HCT116 (cell line): ENCODE results near the gene ZSCAN26. TPM values are rescaled to one million over a fixed set of nuclear protein-coding genes. Genes with fewer than 3 reads are reported as not detected.

Source experiments
- ATAC-seq: fragments of 200-7000 bp; cut with Tn5 transposase; 2 replicates; pipeline ENCODE4 v1.9.1; 2020; ENCODE audit warnings: mild to moderate bottlenecking, moderate library complexity
- BruUV-seq: library from RNA; stranded (reverse); fragments of 400-500 nt; replicated peaks from 2 replicates; lab custom pipeline; 2021; lab: Mats Ljungman, UMichigan
- CTCF ChIA-PET: fragments of 300-600 bp; sonication (Branson Sonifier 250); formaldehyde crosslinking; loops from one replicate; lab custom pipeline; 2021; ENCODE audit warnings: antibody characterized with exemption; lab: Charles Lee
- POLR2A ChIA-PET: fragments of 300-600, 350-600 bp; sonication (Branson Sonifier 250); formaldehyde crosslinking; loops from one replicate; lab custom pipeline; 2021; ENCODE audit warnings: antibody characterized with exemption; lab: Charles Lee
- RAD21 ChIA-PET, 2 experiments: fragments of 300-600 bp; sonication (Branson Sonifier 250); formaldehyde crosslinking; loops; one replicate each; lab custom pipeline; 2023; ENCODE audit warnings: low total read pairs in 2 of 2; ENCODE audit not compliant: uncharacterized antibody in 2 of 2, unreplicated experiment in 2 of 2, low non-redundant PET in 1 of 2; lab: Charles Lee
- DNase-seq: peaks from one replicate; pipeline ENCODE4 v3.0.0-alpha.2; 2010; ENCODE audit warnings: low read depth, low spot score
- H2AFZ ChIP-seq: fragments of 200-600 bp; shearing (Covaris generic), sonication (generic); 2 replicates; pipeline ENCODE4 v1.6.1; 2017; ENCODE audit warnings: low read depth, mixed run types, mixed read lengths, antibody characterized with exemption, low read length; ENCODE audit not compliant: poor library complexity, severe bottlenecking
- H3K27ac ChIP-seq: 2 replicates; pipeline ENCODE4 v1.5.1; 2012; ENCODE audit warnings: low read depth, low read length
- H3K27me3 ChIP-seq: fragments of 200-600 bp; sonication (generic); 2 replicates; pipeline ENCODE4 v1.6.1; 2016; ENCODE audit warnings: mixed run types, low read length, mixed read lengths; ENCODE audit not compliant: insufficient read depth
- H3K36me3 ChIP-seq, 2 experiments: fragments of 200-500 bp in 1 of 2; fragments of 200-600 bp in 1 of 2; sonication (Bioruptor generic) in 1 of 2; sonication (generic) in 1 of 2; 2 replicates each; pipeline versions ENCODE4 v1.5.1 to v1.6.1; 2014 to 2016; ENCODE audit warnings: low read length in 2 of 2, inconsistent platforms in 1 of 2, mixed read lengths in 1 of 2, mixed run types in 1 of 2; ENCODE audit not compliant: insufficient read depth in 2 of 2, control insufficient read depth in 1 of 2
- H3K4me1 ChIP-seq, 2 experiments: fragments of 200-600 bp in 1 of 2; sonication (generic) in 1 of 2; 2 replicates each; pipeline versions ENCODE4 v1.5.1 to v1.6.1; 2012 to 2017; ENCODE audit warnings: low read length in 2 of 2, inconsistent platforms in 1 of 2, mild to moderate bottlenecking in 1 of 2, mixed read lengths in 1 of 2, mixed run types in 1 of 2, moderate library complexity in 1 of 2; ENCODE audit not compliant: insufficient read depth in 2 of 2, control insufficient read depth in 1 of 2
- H3K4me2 ChIP-seq: fragments of 200-600 bp; sonication (generic); 2 replicates; pipeline ENCODE4 v1.6.1; 2017; ENCODE audit warnings: mixed run types, low read length, mixed read lengths
- H3K4me3 ChIP-seq, 2 experiments: fragments of 200-600 bp in 1 of 2; sonication (generic) in 1 of 2; replicated peaks in 1 of 2; 2 replicates each; pipeline ENCODE4 v1.5.1; 2011 to 2016; ENCODE audit warnings: low read length in 2 of 2, control low read depth in 1 of 2, low read depth in 1 of 2, mild to moderate bottlenecking in 1 of 2, mixed read lengths in 1 of 2, mixed run types in 1 of 2
- H3K79me2 ChIP-seq: fragments of 200-600 bp; sonication (generic); 2 replicates; pipeline ENCODE4 v1.6.1; 2017; ENCODE audit warnings: mild to moderate bottlenecking, mixed run types, low read length, moderate library complexity, mixed read lengths; ENCODE audit not compliant: insufficient read depth
- H3K9ac ChIP-seq: fragments of 200-600 bp; sonication (generic); 2 replicates; pipeline ENCODE4 v1.6.1; 2016; ENCODE audit warnings: low read length, mixed read lengths
- H3K9me2 ChIP-seq: fragments of 200-600 bp; sonication (generic), shearing (Covaris generic); 2 replicates; pipeline ENCODE4 v1.6.1; 2017; ENCODE audit warnings: mixed run types, mild to moderate bottlenecking, moderate library complexity; ENCODE audit not compliant: insufficient read depth
- H3K9me3 ChIP-seq, 2 experiments: fragments of 200-500 bp in 1 of 2; fragments of 200-600 bp in 1 of 2; sonication (Bioruptor generic) in 1 of 2; sonication (generic) in 1 of 2; 2 replicates each; pipeline ENCODE4 v1.6.1; 2014 to 2017; ENCODE audit warnings: low read length in 2 of 2, mixed read lengths in 2 of 2, inconsistent platforms in 1 of 2, low read depth in 1 of 2, mild to moderate bottlenecking in 1 of 2, mixed run types in 1 of 2, moderate library complexity in 1 of 2; ENCODE audit not compliant: control insufficient read depth in 1 of 2, insufficient read depth in 1 of 2
- H4K20me1 ChIP-seq: fragments of 200-600 bp; sonication (generic), shearing (Covaris generic); 2 replicates; pipeline ENCODE4 v1.6.1; 2017; ENCODE audit warnings: mixed run types, mild to moderate bottlenecking, moderate library complexity; ENCODE audit not compliant: insufficient read depth
- CBX3 ChIP-seq: IDR thresholded peaks from 2 replicates; pipeline ENCODE4 v1.6.1; 2012; ENCODE audit warnings: low read depth
- CEBPB ChIP-seq: IDR thresholded peaks from 2 replicates; pipeline ENCODE4 v1.6.1; 2012; ENCODE audit warnings: low read depth
- CTCF ChIP-seq, 3 experiments: fragments of 200-600 bp in 1 of 3; sonication (generic) in 1 of 3; IDR thresholded peaks in 2 of 3; conservative IDR thresholded peaks in 1 of 3; 2 replicates each; pipeline ENCODE4 v1.5.1; 2012 to 2017; ENCODE audit warnings: low read depth in 2 of 3, low read length in 2 of 3, antibody characterized with exemption in 1 of 3, borderline replicate concordance in 1 of 3, control low read depth in 1 of 3, mild to moderate bottlenecking in 1 of 3, mixed read lengths in 1 of 3, mixed run types in 1 of 3, moderate library complexity in 1 of 3; ENCODE audit not compliant: insufficient read depth in 1 of 3
- MAX ChIP-seq: IDR thresholded peaks from 2 replicates; pipeline ENCODE4 v1.6.1; 2012
- RAD21 ChIP-seq: IDR thresholded peaks from 2 replicates; pipeline ENCODE4 v1.6.1; 2012; ENCODE audit warnings: low read depth, mild to moderate bottlenecking
- SRF ChIP-seq: IDR thresholded peaks from 2 replicates; pipeline ENCODE4 v1.6.1; 2012; ENCODE audit warnings: low read depth
- ZBTB33 ChIP-seq: IDR thresholded peaks from 2 replicates; pipeline ENCODE4 v1.6.1; 2011; ENCODE audit warnings: mild to moderate bottlenecking, low read length, moderate library complexity; ENCODE audit not compliant: insufficient replicate concordance; ENCODE audit errors: extremely low read depth
- ZFX ChIP-seq: fragments of 450-650 bp; IDR thresholded peaks from 2 replicates; pipeline ENCODE4 v1.6.1; 2017
- intact Hi-C: fragments of 100-400 bp; cut with micrococcal nuclease; formaldehyde crosslinking; loops from 2 replicates; pipeline ENCODE4 v1.10.0; 2022
- total RNA-seq: library from RNA; stranded (reverse); gene quantifications from one replicate; pipeline ENCODE4 v1.2.1, GENCODE V29; 2021; ENCODE audit not compliant: unreplicated experiment

ZSCAN26 gene
- total RNA-seq, 1 experiment from 2014 or later: 10.3 TPM

- intact Hi-C loops: no loop called here
- Histone ChIP-seq H2AFZ (no peak overlapping the region), H3K4me2 (no peak overlapping the region), H3K9me3 (peaks cover 0 to 4% of the 10 kb centered on the region in 2 experiments; a peak in 1 of 4 replicates), H3K79me2 (no peaks in the 10 kb centered on the region), H3K36me3 (peaks cover 8 to 11% of the 10 kb centered on the region in 2 experiments; a peak in 2 of 4 replicates), H3K9ac (no peak overlapping the region), H3K9me2 (no peaks in the 10 kb centered on the region), H3K27me3 (no peaks in the 10 kb centered on the region), H3K4me3 (no peak overlapping the region), H3K27ac (no peak overlapping the region), H4K20me1 (no peaks in the 10 kb centered on the region), H3K4me1 (no peaks in the 10 kb centered on the region)
- TF ChIP-seq SRF: no peak
- TF ChIP-seq ZFX: no peak
- no peak for TF ChIP-seq CEBPB
- TF ChIP-seq RAD21: no peak
- no peak for TF ChIP-seq CTCF (IDR thresholded peaks at IDR 0.05 in 2 of 3, conservative IDR thresholded peaks at IDR 0.05 in 1 of 3; ENCODE audit: borderline replicate concordance in 1 of 3, insufficient read depth in 1 of 3, low read depth in 2 of 3, low read length in 2 of 3)
- TF ChIP-seq MAX: no peak
- no peak for TF ChIP-seq ZBTB33
- no peak for TF ChIP-seq CBX3
- POLR2A ChIA-PET: no interaction called here
- RAD21 ChIA-PET: no interaction called here
- ATAC-seq: no peak
- no TSS peak for BruUV-seq
- CTCF ChIA-PET: no interaction called here
- no peak for DNase-seq
Observed at GRCh38 chr6:28235912-28236452, 31.0 kb upstream of the ZSCAN26 start.
